G401.6 (cell line): ENCODE data around the gene ANKRD6.

Experiments used
- FAIRE-seq: peaks from 2 replicates; lab custom pipeline; 2012; peaks lifted over from hg19 to GRCh38; lab: Jason Lieb, UNC

ANKRD6 gene

DNA sequence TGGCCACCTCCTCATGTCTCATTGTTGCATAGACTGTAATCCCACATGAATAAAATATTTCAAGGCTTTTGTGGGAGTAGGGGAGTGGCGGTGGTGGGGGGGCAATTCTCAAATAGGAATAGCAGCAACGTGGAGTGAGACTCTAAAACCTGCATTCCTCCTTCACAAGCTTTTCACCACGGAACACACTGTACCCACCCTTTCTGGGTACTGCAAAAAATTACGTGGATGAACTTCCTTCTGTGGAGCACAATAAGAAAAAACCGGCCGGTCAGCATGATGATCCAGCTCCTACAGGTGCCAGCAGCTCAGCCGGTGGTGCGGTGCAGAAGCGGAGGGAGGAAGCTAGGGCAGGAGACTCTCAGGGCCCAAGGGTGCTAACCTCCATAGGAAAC is 19.9 kb upstream of the ANKRD6 start:
- no peak for FAIRE-seq

DNA sequence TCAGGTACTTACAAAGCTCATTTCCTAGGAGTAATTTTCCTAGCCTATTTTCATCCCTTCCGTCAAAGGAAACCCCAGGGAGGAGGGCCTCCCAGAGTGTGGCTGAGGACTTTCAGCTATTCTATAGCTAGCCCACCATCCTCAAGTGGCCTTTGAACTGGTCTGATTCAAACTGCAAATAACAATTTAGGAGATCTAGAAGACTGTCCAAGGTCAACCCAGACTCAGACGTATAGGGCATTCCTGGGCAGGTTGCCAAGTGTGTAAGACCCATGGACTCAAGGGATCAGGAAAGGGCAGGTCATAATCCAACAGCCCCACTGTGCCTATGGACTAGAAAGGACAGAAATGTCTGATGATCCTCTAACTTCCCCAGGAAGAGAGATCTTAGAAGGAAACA is 18.7 kb upstream of the ANKRD6 start:
- FAIRE-seq = no peak

DNA sequence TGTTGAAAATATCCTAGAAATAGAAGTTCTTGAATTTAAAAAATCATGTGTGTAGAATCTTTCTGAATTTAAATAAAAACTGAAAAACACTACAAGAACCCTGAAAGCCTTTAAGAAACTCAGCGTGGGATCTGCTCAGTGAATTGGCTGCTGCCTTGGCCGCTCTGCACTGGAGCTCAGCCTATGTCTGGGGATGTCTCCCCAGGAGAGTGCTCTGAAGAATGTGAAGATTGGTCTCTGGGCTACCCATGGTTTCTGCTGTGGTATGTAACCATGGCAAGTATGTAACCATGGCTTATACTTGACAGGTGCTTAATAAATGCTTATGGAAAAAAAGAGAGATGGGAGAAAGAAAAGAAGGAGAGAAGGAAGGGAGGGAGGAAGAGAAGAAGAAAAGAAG is 17.8 kb upstream of the ANKRD6 start:
- no peak for FAIRE-seq

DNA sequence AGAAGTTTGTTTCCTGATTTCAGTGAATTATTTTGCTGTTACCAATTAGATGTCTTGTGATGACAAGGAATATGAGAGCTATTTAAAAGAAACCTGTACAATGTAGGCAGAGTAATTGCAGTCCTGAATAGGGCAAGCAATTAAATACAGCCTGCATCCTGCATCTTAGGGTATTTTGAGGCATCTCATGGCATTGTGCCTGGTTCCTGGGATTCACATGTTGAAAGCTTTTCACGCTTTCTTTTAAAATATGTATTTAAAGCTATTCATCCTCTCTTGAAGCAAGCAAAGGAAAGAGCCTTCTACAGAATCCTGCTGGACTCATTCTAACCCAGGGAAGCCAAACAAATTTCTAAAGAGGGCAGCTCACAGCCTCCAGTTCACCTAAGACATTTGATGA is 16.2 kb upstream of the ANKRD6 start:
- no peak for FAIRE-seq

DNA sequence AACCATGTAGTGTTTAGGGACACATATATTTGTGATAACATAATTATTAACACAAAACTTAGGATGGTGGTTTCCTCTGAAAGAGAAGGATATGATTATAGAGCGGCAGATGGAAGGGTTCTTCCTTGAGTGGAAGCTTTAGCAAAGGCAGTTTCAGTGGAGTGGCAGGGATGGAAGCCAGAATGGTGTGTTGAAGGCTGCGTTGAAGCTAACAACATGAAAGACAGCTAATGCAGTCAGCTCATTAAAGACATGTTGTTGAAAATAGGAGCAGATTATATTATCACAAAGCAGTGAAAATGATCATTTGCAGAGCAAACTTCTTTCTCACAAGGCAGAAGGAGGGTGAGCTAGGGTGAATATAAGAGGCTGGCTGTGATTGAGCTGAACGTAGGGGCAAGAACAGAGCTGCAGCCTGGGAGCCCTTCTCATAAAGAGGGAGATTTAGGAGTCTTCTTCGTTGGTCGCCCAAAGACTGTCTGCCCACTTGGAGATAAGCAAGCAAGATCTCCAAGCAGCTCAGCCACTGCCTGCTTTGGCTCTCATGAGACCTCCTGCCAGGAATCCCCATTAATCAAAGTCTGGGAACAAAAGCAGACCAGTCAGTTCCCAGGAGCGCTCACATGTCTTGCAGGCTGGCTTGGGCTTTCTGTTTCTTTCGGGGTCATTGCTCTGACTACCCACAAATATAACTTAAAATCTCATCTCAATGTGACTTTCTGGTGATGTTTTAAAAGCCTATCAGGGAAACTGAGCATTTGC is 2.6 kb upstream of the ANKRD6 start:
- FAIRE-seq = no peak

DNA sequence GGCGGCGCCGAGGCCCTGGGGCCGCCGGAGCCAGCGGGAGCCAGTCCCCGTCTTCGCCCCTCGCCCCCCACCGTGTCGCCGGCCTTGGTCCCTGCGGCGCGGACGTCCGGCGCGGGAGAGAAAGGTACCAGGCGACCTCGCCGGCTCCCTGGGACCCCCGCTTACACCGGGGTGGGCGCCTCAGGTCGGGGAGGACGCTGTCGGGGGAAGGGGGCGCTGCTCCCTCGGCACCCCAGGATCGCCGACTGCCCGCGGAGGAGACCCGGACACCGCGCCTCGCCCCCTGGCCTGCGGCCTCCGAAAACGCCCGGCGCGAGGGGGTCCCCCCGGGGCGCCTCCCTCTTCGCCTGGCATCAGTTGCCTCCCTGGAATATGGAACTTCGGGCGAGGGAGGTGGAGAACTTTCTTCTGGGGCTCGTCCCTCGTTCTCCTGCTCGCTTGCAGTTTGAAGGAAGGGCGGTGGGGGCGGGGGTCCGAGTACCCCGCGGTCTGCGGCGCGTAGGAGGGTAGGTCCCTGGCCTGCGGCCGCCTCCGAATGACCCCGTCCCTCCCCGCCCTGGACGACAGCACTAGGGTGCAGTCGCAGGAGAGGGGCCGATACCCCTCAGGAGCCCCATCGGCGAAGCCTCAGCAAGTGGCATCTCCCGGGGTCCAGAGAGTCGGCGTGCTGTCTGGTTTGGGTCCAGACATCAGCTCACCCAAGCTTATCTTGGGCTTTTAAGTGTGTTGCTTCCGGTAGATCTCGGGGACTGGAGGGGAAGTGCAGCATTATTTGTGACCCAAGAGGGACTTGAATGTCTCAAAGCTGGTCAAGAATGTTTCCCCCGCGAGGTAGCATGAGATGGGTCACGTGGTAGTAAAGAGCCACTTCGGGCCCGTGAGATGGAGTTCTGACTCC is 549 bp downstream of the ANKRD6 start:
- peak; percentile 78 for FAIRE-seq

DNA sequence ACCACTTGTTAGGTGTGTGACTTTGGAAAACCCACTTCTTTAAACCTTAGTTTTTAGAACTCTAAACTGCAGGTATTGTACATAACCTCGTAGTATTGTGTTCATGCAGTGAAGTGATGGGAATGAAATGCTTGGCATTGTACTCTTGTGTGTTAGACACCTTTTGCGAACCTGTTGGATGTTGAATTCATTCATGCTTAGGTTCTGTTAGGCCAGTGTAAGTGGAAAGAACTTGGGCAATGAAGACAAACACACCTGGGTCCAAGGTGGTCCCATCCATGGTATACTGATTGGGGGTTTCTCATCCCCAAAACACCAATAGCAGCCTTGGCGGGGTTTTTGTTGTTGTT is 1.2 kb downstream of the ANKRD6 start:
- no peak for FAIRE-seq

DNA sequence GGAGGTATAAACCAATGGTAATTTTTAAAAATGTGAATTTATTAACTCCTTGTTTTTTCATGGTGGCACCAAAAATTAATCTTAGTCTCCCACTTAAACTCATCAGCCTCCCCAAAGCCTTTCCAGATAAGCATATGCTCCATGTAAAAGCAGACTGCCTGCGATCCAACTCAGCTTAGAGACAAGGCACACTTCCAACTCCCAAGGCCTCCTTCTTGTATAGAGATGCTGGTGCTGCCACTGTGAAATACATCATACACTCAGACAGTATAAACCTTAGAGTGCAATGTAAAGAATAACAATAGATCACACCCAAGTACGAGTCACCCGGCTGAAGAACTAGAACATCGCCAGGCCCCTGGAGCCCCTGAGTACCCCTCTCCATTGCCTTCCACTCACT is 2.0 kb downstream of the ANKRD6 start:
- no peak for FAIRE-seq

DNA sequence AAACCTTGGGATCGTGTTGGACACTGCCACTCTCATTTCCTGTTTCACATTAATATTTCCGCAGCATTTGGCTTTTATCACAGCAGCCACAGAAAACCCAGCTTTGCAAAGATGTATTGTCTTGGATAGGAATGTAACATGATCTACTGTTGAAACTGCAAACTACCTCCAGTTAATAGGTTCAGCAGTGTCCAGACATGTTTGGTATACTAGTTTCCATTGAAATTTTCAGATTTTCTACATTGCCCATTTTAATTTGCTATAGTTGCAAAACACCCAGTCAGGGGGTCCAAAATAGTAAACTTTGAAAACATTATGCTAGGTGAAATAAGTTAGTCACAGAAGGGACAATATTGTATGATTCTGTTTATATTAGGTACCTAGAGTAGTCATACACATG is 3.3 kb downstream of the ANKRD6 start:
- FAIRE-seq = no peak

DNA sequence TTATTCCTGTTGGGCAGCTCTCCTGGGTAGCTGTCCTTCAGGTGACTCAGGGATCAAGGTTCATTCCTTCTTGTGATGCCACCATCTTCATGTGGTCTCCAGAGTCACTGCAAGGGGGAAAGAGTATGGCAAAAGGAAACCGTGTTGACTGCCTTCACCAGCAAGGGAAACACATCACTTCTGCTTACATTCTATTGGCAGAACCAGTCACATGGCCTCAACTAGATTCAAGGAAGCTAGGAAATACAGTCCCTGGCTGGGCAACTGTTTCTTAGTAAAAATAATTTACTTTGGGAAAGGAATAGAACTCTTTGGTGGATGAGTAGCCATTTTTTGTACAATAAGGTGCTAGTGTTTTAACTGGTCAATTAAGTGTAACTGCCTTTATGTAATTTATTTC is 5.3 kb downstream of the ANKRD6 start:
- no peak for FAIRE-seq

DNA sequence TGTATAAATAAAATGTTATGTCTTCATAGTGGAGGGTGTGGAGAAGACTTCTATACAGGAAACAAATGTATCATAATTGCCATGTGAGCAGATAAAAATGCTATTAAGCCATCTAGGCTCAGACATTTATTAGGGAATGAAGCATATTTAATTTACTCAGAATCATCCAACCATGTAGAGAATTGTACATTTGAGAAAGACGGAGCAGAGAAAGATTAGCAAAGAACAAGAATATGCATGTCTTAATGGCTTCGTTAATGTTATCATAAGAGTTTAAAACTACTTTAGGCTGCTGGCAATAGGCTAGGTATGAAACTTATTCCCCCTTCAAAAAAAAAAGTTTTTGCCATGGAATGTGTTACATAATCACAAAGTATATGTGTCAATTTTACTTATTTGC is 6.1 kb downstream of the ANKRD6 start:
- no peak for FAIRE-seq

DNA sequence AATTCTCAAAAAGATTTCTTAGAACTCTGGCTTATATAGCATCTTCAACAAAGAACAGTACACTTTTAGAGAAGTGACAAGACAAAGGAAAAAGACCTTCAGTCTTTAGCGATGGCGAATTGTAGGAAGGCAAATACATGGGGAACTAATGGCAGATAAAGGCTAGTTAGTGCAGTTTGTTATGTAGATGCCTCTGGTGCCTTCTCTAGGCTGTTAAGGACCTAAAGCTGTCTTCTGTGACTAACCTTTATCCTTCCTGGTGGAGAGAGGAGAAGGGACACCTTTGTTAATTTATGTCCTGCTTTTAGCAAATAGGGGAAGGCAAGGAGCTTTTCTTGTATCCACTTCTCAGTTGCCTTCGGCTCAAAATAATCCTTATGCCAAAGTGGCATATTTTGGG is 7.2 kb downstream of the ANKRD6 start:
- no peak for FAIRE-seq

DNA sequence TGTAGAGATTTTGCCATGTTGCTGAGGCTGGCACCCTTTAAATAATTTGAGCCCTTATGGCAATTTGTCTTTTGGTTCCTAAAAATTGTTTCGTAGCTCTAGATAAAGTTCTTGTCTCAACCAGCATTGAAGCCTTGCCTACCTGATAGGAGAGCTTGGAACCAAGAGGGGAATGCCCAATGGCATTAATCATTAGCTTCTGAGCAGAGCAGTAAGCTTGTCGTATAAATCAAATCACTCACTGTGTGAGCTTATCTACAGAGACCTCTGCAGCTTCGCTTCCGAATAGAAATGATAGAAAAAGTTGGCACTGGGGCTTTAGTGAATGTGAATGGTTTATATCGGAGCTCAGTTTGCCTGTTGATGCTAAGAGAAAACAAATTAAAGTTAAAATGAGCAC is 10.7 kb downstream of the ANKRD6 start:
- FAIRE-seq = no peak

DNA sequence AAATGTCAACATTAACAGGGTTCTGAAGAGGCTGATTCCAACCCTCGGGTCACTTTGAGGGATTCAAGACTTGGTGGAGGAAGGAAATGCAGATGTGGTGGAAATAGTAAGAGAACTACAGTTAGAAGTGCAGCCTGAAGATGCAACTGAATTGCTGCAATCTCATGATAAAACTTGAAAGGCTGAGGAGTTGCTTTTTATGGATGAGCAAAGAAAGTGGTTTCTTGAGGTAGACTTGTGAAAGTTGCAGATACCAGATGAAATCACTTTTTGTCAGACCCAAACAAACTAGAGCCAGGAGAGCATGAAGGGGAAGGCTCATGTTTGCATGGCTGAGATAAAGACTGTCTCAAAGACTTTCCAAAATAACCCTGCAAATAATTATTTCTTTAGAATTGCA is 16.2 kb downstream of the ANKRD6 start:
- FAIRE-seq = no peak

DNA sequence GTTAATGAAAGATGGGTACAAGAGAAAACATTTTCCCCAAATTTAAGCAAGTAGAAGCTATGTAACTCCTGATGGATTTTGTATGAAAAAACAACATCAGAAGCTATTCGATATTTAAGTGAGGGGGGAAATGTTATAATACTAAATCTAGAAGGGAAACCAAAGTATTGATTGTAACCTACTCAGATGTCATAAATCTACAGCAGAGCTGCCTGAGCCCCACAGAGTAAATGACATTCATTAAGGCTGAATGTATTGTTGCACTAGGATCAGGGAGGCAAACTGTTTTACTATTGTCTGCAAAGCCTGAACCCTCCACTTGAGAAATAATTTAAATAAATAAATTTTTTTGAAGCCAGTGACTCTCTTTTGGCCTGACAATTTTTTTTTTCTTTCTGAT is 19.3 kb downstream of the ANKRD6 start:
- FAIRE-seq = no peak

DNA sequence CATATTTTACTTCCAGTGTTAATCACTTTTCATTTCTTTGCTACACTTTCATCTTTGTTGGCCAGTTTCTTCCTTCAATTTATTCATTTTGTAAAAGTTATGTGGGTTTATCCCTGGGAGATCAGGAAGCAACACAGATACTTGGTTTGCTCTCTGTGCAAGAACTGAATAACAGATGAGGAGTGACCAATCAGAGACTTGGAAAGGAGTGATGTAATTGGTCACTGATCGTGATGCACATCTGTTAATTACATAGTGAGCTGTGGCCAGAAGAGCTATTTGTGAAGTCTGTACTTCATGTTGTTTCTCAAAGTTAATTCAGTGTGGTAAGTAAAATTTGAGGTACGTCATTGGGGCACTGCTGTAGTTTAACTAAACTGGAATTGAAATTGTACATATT is 21.3 kb downstream of the ANKRD6 start:
- no peak for FAIRE-seq

DNA sequence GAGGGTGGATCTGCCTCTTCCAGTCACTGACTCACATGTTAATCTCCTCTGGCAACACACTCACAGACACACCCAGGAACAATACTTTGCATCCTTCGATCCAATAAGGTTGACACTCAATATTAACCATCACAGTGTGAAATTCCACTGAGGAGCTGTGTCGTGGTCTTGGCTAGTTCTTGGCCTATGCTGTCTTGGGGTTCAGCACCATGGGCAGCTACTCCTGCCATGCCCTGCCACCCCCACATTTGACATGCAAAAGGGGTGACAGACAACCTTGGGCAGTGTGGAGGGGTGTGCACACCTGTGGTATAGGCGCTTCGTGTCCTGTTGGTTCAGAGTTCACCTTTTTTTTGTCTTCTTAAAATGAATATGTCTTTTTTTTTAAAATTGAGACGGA is 25.8 kb downstream of the ANKRD6 start:
- FAIRE-seq = no peak

DNA sequence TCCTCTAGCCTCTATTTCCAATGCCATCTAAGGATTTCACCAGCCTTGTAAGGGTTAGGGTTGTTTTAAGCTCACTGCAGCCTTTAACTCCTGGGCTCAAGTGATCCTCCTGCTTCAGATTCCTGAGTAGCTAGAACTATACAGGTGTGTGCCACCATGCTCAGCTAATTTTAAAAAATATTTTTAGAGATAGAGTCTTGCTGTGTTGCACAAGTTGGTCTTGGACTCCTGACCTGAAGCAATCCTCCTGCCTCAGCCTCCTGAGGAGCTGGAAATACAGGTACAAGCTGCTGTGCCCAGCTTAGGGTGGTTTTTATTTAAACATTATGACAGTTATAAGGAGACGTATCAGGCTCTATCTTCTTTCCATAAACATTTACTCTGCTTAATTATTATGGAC is 26.5 kb downstream of the ANKRD6 start:
- FAIRE-seq = no peak

DNA sequence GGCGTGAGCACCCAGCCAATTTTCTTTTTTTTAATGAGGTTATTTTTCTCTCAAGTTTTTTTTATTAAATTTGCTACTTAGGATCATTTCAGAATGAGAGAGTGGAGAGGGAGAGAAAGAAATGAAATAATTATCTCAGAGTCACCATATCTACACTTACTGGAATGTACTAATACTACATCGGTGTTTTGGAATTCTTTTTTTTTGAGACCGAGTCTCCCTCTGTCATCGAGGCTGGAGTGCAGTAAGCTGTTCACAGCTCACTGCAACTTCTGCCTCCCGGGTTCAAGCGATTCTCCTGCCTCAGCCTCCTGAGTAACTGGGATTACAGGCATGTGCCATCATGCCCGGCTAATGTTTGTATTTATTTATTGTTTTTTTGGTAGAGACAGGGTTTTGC is 27.8 kb downstream of the ANKRD6 start:
- FAIRE-seq = no peak

DNA sequence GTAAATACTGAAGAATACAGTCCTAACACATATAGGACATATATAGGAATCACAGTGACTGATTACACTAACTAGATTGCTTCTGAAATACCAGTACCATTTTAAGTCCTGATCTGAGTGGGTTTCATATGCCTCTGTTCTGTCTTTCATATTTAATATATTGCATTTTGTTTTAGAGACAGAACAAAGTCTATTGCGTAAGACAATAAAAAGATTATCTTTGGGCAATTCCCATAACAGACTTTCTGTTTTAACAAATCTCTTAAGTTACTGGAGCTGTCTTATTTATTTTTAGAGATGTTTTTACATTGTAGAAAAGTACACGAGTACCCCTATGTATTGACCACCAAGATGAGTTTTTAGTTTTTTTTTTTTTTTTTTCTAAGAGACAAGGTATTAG is 29.6 kb downstream of the ANKRD6 start:
- FAIRE-seq = no peak

DNA sequence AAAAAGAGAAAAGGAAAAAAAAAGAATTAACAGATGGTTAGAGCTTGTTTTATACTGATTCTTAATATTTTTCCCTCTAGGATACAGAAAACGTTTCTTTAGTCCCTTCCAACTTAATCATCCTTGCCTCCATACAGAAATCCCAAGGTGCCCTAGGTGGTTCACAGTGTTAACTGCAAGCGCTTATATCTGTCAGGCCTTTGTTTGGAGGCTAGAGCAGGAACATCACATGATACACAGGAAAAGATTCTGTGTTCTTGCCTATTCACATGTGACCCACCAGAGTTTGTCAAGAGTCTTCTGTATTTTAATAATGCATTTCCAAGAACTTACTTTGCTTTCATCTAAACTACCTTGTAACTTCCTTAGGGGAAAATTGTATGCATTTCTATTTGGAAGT is 31.3 kb downstream of the ANKRD6 start:
- no peak for FAIRE-seq

DNA sequence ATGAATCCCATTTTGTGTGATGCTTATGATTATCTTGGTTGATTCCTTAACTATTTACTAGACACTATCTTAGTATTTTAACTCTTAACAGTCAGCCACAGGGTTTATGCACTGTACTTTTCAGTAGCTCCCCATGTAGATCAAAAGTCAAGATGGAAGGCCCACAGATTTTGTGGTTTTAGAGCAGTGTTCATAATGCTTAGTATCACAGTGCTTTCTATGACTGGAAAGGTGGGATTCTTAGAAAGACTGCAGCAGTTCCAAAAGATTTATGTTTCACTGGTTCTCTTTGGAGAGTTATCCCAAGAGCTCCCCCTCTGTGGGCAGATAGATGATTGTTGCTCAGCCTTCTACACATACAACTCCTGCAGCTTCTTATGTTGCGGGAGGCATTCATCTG is 34.5 kb downstream of the ANKRD6 start:
- FAIRE-seq = no peak

DNA sequence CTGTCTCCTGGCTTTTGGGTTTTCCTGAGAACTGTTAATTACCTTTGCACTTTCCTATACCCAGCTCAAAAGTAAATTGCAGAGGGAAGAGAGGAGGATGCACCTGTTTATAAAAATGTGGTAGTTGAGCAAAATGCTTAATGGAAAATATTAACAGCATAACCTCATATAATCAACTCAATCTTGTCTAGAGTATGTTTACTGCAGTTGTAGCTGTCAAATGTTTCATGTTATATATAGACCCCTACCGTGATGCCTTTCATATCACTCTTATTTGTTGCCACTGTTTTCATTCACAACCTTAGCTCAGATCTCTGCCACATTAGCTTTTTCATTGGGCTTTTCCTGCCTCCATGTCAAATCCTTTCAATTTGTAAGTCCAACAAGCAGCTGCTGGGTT is 36.0 kb downstream of the ANKRD6 start:
- no peak for FAIRE-seq

DNA sequence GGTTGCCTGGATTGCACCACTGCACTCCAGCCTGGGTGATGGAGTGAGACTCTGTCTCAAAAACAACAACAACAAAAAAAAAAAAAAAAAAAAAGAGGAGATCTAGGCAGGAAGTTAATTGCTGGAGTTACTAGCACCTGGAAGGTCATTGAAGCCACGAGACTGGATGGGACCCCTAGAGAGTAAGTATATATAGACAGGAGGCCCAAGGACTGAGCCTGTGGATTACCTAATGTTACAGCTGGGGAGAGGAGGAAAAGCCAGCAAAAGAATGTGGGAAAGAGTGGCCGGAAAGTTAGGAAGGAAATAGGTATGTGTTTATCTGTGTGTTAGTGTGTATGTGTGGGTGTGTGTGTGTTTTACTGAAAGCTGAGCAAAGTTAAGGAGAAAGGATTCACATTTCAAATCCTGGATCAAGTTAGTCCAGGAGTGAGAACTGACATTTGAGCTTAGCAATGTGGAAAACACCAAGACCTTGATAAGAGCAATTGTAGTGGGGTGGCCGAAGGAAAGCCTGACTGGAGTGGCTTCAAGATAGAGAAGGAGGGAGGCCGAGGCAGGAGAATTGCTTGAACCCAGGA is 38.4 kb downstream of the ANKRD6 start:
- FAIRE-seq = no peak
